PFSK-1 (cell line): Measurements from ENCODE around the gene SIRT3.

Source experiments
- POLR2AphosphoS5 ChIP-seq: IDR thresholded peaks from 2 replicates; pipeline ENCODE4 v1.6.1; 2012; ENCODE audit warnings: low read depth, mild to moderate bottlenecking, control low read depth, low read length, moderate library complexity
- SIN3A ChIP-seq: IDR thresholded peaks from 2 replicates; pipeline ENCODE4 v1.6.1; 2012; ENCODE audit warnings: mild to moderate bottlenecking, low read length, moderate library complexity, borderline replicate concordance; ENCODE audit not compliant: insufficient read depth
- TAF1 ChIP-seq: IDR thresholded peaks from 2 replicates; pipeline ENCODE4 v1.6.1; 2012; ENCODE audit warnings: low read length, control low read depth, borderline replicate concordance; ENCODE audit not compliant: insufficient read depth
- TF ChIP-seq, protein P1 (sequence below), 2 experiments: IDR thresholded peaks; 2 replicates each; pipeline versions ENCODE4 v1.6.1 to v1.8.0; 2011 to 2012; ENCODE audit warnings: low read depth in 2 of 2, low read length in 2 of 2, control low read depth in 1 of 2, inconsistent platforms in 1 of 2, mild to moderate bottlenecking in 1 of 2, moderate library complexity in 1 of 2; ENCODE audit not compliant: insufficient read depth in 1 of 2

DNA sequence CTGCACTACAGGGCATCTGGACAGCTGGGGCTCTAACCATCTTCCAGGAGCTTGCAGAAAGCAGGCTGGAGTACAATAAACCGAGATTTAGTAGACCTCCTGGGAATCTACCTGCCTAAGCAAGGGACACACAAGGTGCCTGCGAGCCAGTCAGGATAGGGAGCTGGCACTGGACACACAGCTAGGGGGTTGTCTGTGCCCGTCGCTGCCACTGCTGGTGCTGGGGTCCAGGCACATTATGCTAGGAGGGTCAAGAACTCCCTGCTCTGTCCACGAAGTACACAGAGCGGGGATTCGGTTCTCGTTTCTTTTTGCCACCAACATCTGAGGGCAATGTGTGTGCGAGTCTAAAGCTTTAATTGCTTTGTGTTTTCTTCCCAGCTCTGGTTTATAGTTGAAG, 24.4 kb downstream of the SIRT3 start:
- TF ChIP-seq, protein P1, sequence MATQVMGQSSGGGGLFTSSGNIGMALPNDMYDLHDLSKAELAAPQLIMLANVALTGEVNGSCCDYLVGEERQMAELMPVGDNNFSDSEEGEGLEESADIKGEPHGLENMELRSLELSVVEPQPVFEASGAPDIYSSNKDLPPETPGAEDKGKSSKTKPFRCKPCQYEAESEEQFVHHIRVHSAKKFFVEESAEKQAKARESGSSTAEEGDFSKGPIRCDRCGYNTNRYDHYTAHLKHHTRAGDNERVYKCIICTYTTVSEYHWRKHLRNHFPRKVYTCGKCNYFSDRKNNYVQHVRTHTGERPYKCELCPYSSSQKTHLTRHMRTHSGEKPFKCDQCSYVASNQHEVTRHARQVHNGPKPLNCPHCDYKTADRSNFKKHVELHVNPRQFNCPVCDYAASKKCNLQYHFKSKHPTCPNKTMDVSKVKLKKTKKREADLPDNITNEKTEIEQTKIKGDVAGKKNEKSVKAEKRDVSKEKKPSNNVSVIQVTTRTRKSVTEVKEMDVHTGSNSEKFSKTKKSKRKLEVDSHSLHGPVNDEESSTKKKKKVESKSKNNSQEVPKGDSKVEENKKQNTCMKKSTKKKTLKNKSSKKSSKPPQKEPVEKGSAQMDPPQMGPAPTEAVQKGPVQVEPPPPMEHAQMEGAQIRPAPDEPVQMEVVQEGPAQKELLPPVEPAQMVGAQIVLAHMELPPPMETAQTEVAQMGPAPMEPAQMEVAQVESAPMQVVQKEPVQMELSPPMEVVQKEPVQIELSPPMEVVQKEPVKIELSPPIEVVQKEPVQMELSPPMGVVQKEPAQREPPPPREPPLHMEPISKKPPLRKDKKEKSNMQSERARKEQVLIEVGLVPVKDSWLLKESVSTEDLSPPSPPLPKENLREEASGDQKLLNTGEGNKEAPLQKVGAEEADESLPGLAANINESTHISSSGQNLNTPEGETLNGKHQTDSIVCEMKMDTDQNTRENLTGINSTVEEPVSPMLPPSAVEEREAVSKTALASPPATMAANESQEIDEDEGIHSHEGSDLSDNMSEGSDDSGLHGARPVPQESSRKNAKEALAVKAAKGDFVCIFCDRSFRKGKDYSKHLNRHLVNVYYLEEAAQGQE (IDR thresholded peaks at IDR 0.05; ENCODE audit: insufficient read depth in 1 of 2, low read depth in 2 of 2, low read length in 2 of 2) = no peak
- TF ChIP-seq SIN3A = no peak
- no peak for TF ChIP-seq TAF1
- TF ChIP-seq POLR2AphosphoS5 = no peak
